ENCODE measurements around the gene AK2.
A peak's percentile ranks its signal among the peaks of the same experiment; 100 is the strongest.

The AK2 gene

DNA sequence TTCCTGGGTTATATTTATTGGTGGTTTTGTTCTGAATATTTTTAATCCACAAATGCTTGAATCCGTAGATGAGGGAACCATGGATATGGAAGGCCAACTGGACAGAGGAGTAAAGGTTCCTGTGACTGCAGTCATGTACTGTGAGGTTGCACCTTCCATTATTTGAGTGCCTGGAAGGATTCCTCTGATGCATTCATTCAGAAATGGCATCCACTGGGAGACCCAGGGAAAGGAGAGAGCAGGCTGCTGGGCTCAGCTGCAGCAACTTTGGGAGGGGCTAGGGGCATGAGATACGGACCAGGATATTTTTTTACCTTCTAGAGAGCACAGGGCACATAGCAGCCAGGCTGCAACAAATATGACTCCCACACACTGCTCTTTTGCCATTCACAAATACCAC is 19.5 kb downstream of the AK2 start:
- Histone ChIP-seq H3K27ac (replicated peaks) (no peak overlapping the region), H3K27me3 (ENCODE audit: insufficient read depth, poor library complexity, severe bottlenecking) (no peaks in the 10 kb centered on the region), H3K4me3 (replicated peaks; ENCODE audit: insufficient read depth, low read length) (no peak overlapping the region)
- TF ChIP-seq GABPA (IDR thresholded peaks at IDR 0.05; ENCODE audit: low read depth) = no peak
- TF ChIP-seq, protein P1, sequence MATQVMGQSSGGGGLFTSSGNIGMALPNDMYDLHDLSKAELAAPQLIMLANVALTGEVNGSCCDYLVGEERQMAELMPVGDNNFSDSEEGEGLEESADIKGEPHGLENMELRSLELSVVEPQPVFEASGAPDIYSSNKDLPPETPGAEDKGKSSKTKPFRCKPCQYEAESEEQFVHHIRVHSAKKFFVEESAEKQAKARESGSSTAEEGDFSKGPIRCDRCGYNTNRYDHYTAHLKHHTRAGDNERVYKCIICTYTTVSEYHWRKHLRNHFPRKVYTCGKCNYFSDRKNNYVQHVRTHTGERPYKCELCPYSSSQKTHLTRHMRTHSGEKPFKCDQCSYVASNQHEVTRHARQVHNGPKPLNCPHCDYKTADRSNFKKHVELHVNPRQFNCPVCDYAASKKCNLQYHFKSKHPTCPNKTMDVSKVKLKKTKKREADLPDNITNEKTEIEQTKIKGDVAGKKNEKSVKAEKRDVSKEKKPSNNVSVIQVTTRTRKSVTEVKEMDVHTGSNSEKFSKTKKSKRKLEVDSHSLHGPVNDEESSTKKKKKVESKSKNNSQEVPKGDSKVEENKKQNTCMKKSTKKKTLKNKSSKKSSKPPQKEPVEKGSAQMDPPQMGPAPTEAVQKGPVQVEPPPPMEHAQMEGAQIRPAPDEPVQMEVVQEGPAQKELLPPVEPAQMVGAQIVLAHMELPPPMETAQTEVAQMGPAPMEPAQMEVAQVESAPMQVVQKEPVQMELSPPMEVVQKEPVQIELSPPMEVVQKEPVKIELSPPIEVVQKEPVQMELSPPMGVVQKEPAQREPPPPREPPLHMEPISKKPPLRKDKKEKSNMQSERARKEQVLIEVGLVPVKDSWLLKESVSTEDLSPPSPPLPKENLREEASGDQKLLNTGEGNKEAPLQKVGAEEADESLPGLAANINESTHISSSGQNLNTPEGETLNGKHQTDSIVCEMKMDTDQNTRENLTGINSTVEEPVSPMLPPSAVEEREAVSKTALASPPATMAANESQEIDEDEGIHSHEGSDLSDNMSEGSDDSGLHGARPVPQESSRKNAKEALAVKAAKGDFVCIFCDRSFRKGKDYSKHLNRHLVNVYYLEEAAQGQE (IDR thresholded peaks at IDR 0.05; ENCODE audit: insufficient replicate concordance, low read depth) = no peak
- no peak for TF ChIP-seq SPI1 (IDR thresholded peaks at IDR 0.05; ENCODE audit: borderline replicate concordance, low read depth)
- TF ChIP-seq, protein P2, sequence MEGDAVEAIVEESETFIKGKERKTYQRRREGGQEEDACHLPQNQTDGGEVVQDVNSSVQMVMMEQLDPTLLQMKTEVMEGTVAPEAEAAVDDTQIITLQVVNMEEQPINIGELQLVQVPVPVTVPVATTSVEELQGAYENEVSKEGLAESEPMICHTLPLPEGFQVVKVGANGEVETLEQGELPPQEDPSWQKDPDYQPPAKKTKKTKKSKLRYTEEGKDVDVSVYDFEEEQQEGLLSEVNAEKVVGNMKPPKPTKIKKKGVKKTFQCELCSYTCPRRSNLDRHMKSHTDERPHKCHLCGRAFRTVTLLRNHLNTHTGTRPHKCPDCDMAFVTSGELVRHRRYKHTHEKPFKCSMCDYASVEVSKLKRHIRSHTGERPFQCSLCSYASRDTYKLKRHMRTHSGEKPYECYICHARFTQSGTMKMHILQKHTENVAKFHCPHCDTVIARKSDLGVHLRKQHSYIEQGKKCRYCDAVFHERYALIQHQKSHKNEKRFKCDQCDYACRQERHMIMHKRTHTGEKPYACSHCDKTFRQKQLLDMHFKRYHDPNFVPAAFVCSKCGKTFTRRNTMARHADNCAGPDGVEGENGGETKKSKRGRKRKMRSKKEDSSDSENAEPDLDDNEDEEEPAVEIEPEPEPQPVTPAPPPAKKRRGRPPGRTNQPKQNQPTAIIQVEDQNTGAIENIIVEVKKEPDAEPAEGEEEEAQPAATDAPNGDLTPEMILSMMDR (IDR thresholded peaks at IDR 0.05; ENCODE audit: insufficient read depth, low read length) = no peak
- no peak for TF ChIP-seq POLR2AphosphoS5 (IDR thresholded peaks at IDR 0.05; ENCODE audit: low read depth)
- no peak for DNase-seq (ENCODE audit: low read depth in 1 of 2, low spot score in 1 of 2)

DNA sequence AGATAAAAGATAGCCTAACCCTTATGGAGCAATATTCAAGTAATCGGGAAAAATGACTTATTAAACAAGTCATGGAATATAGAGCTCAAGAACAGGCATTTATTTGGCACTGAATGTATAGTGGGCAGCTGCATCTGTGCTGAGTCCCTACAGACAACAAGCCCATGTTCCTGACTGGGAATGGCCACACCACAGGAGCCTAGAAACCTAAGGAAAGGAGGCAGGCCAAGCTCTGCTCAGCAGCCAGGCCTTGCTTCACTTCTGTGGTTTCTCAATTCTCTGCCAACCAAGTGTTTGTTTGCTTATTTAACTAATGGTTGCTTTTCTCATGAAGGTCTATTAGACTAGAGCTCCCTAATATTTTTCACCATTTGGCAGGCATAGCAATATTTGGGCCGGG is 21.5 kb downstream of the AK2 start:
- TF ChIP-seq POLR2AphosphoS5 (IDR thresholded peaks at IDR 0.05; ENCODE audit: low read depth) (no peak), GABPA (IDR thresholded peaks at IDR 0.05; ENCODE audit: low read depth) (no peak), SPI1 (IDR thresholded peaks at IDR 0.05; ENCODE audit: borderline replicate concordance, low read depth) (no peak)
- TF ChIP-seq, protein P2 (IDR thresholded peaks at IDR 0.05; ENCODE audit: insufficient read depth, low read length) = no peak
- TF ChIP-seq, protein P1 (IDR thresholded peaks at IDR 0.05; ENCODE audit: insufficient replicate concordance, low read depth) = no peak
- no peak for DNase-seq (ENCODE audit: low read depth in 1 of 2, low spot score in 1 of 2)
- Histone ChIP-seq H3K4me3 (replicated peaks; ENCODE audit: insufficient read depth, low read length) (no peak overlapping the region), H3K27me3 (ENCODE audit: insufficient read depth, poor library complexity, severe bottlenecking) (no peaks in the 10 kb centered on the region), H3K27ac (replicated peaks) (peak overlapping the region; percentile 23; the same call in 1 of the 2 replicates)

DNA sequence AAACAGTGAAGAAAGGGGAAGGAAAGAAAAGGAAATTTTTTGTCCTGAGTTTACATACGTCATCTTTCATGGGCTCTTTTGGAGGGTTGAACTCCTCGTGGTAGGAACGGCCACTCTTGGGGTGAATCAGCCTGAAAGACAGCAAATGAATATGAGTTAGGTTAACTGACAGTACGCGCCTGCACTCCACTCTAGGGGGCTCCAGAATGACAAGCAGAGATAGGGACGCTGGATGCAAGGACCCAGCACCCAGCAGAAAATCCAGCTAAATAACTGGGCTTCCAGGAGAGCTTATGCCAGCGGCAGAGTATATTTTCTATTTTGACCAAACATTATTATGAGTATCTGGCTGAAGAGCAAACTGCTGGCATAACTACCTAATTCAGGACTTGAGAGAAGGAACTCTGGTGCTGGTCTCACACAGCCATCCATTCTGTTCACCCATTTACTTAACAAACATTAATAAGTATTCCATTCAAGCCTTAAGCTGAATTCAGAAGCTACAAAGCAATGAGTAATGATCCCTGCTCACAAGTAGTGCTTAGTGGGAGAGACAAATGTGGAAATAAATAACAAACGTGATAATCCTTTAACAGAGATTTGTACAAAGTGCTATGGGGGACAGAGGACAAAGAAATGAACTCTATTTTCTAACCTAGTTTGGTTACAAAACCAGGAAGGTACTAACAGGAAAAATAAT is 22.1 kb downstream of the AK2 start:
- TF ChIP-seq, protein P2 (IDR thresholded peaks at IDR 0.05; ENCODE audit: insufficient read depth, low read length) = no peak
- TF ChIP-seq POLR2AphosphoS5 (IDR thresholded peaks at IDR 0.05; ENCODE audit: low read depth) = no peak
- no peak for TF ChIP-seq GABPA (IDR thresholded peaks at IDR 0.05; ENCODE audit: low read depth)
- TF ChIP-seq SPI1 (IDR thresholded peaks at IDR 0.05; ENCODE audit: borderline replicate concordance, low read depth) = no peak
- TF ChIP-seq, protein P1 (IDR thresholded peaks at IDR 0.05; ENCODE audit: insufficient replicate concordance, low read depth) = no peak
- Histone ChIP-seq H3K4me3 (replicated peaks; ENCODE audit: insufficient read depth, low read length) (no peak overlapping the region), H3K27ac (replicated peaks) (no peak overlapping the region; the same call in 1 of the 2 replicates), H3K27me3 (ENCODE audit: insufficient read depth, poor library complexity, severe bottlenecking) (no peaks in the 10 kb centered on the region)
- no peak for DNase-seq (ENCODE audit: low read depth in 1 of 2, low spot score in 1 of 2)

Data from HL-60 (cell line).